Tongue (tissue), 3 donors: ENCODE data around the gene PP2D1. TPM values are rescaled to one million over a fixed set of nuclear protein-coding genes. Genes with fewer than 3 reads are reported as not detected.
A peak's percentile ranks its signal among the peaks of the same experiment; 100 is the strongest.
"Not testable (repeated sequence)": the region's sequence is repeated elsewhere in the genome, so short reads cannot be mapped to it uniquely, and the experiment has no call there.

ENCODE experiments used
- DNase-seq: peaks from one replicate; pipeline ENCODE4 v3.0.0-alpha.2; 2015
- small RNA-seq: library from RNA; depleted of rRNA; stranded (forward); fragments of <200 nt; gene quantifications from one replicate; pipeline ENCODE3, GENCODE V24; 2014; ENCODE audit warnings: low replicate concordance
- total RNA-seq: library from RNA; depleted of rRNA; stranded (reverse); fragments of >200 nt; gene quantifications from one replicate; pipeline ENCODE4 v1.2.3, GENCODE V29; 2014

Gene PP2D1
- total RNA-seq, 1 donor from 2014 or later = not detected

- no peak for DNase-seq
These were observed 44.9 kb downstream of the PP2D1 start for GRCh38 chr3:19967208-19967607.

GRCh38 chr3:19961960-19962359, 50.1 kb downstream of the PP2D1 start:
- no peak for DNase-seq

GRCh38 chr3:19960696-19961095, 51.4 kb downstream of the PP2D1 start:
- DNase-seq = no peak

- no peak for DNase-seq
These were observed 52.6 kb downstream of the PP2D1 start for GRCh38 chr3:19959505-19959904.

GRCh38 chr3:19957354-19957753, 54.7 kb downstream of the PP2D1 start:
- not testable (repeated sequence) for DNase-seq

GRCh38 chr3:19954676-19955075, 57.4 kb downstream of the PP2D1 start:
- DNase-seq = no peak

GRCh38 chr3:19950316-19950715, 61.7 kb downstream of the PP2D1 start:
- no peak for DNase-seq

- no peak for DNase-seq
These were observed 63.9 kb downstream of the PP2D1 start for GRCh38 chr3:19948226-19948591.

GRCh38 chr3:19947549-19948225, 64.4 kb downstream of the PP2D1 start:
- DNase-seq = peak; percentile 66

GRCh38 chr3:19946832-19947548, 65.1 kb downstream of the PP2D1 start, which contains the start of gene RAB5A:
Gene RAB5A (plus strand): TSS chr3:19947097. CDS start chr3:19950899, 3,802 bp downstream.
- DNase-seq = peak; percentile 99

GRCh38 chr3:19945969-19946831, 65.9 kb downstream of the PP2D1 start:
- DNase-seq = peak; percentile 17

- DNase-seq = no peak
These were observed 66.5 kb downstream of the PP2D1 start for GRCh38 chr3:19945534-19945933.

- no peak for DNase-seq
These were observed 71.4 kb downstream of the PP2D1 start for GRCh38 chr3:19940643-19941042.

- DNase-seq = no peak
These were observed 73.8 kb downstream of the PP2D1 start for GRCh38 chr3:19938295-19938627.

GRCh38 chr3:19937459-19938294, 74.4 kb downstream of the PP2D1 start:
- no peak for DNase-seq

Small RNA genes lying within 50 kb of the gene (small RNA-seq; reads per million reads assigned to genes)
- gene RNU4-85P = not detected
- gene RPL39P18 = not detected

Other genes with a start within 250 kb of the PP2D1 start
- gene EFHB, start 78.0 kb downstream of the PP2D1 start, total RNA-seq = 1.7 TPM
- gene RAB5A, start 65.2 kb downstream of the PP2D1 start, total RNA-seq = 68.5 TPM
- 32.3 TPM for gene KAT2B, start 28.2 kb upstream of the PP2D1 start, total RNA-seq
- gene SGO1, start 173.9 kb upstream of the PP2D1 start, total RNA-seq = 3.8 TPM